Esophagus muscularis mucosa (tissue), 4 donors: ENCODE data around the gene DNAJC25. TPM values are rescaled to one million over a fixed set of nuclear protein-coding genes. Genes with fewer than 3 reads are reported as not detected.

ENCODE experiments used
- DNase-seq: peaks from one replicate; pipeline ENCODE4 v3.0.0-alpha.2; 2017; ENCODE audit errors: extremely low spot score
- H3K27ac ChIP-seq, 4 donors: fragments of 200-600 bp; sonication (generic); replicated peaks in 1 of 4; 1 replicate in 3 of 4; 2 replicates in 1 of 4; pipeline ENCODE4 v1.5.1; 2016 to 2019; ENCODE audit warnings: mild to moderate bottlenecking in 1 of 4
- H3K27me3 ChIP-seq, 4 donors: fragments of 200-600 bp; sonication (generic); one replicate each; pipeline versions ENCODE4 v1.5.1 to v1.6.0; 2016 to 2019
- H3K36me3 ChIP-seq, 4 donors: fragments of 200-600 bp; sonication (generic); one replicate each; pipeline ENCODE4 v1.5.1; 2016 to 2019
- H3K4me1 ChIP-seq, 4 donors: fragments of 200-600 bp; sonication (generic); one replicate each; pipeline ENCODE4 v1.5.1; 2016 to 2019
- H3K4me3 ChIP-seq, 4 donors: fragments of 200-600 bp; sonication (generic); 1 replicate in 2 of 4; 2 replicates in 2 of 4; pipeline ENCODE4 v1.5.1; 2016 to 2019; ENCODE audit warnings: mild to moderate bottlenecking in 4 of 4, moderate library complexity in 1 of 4
- H3K9me3 ChIP-seq, 4 donors: fragments of 200-600 bp; sonication (generic); 1 replicate in 3 of 4; 2 replicates in 1 of 4; pipeline ENCODE4 v1.5.1; 2016 to 2019
- EP300 ChIP-seq: sonication (generic); formaldehyde crosslinking; IDR thresholded peaks from one replicate; pipeline ENCODE4 v1.6.1; 2017; ENCODE audit warnings: antibody characterized with exemption
- POLR2A ChIP-seq: fragments of 450-650 bp; IDR thresholded peaks from one replicate; pipeline ENCODE4 v1.6.1; 2017; ENCODE audit warnings: antibody characterized with exemption, moderate library complexity, mild to moderate bottlenecking, low read depth
- POLR2AphosphoS5 ChIP-seq, 2 donors: sonication (generic); formaldehyde crosslinking; IDR thresholded peaks; one replicate each; pipeline ENCODE4 v1.6.1; 2017; ENCODE audit warnings: antibody characterized with exemption in 2 of 2
- WGBS: methylation state at CpG from one replicate; pipeline ENCODE4 v1.1.5; 2018; 5-methylcytosine and 5-hydroxymethylcytosine counted together
- intact Hi-C: fragments of 100-400 bp; cut with DNase I; formaldehyde crosslinking; loops from one replicate; pipeline ENCODE4 v1.15.1; 2023
- total RNA-seq, 4 donors: library from RNA; depleted of rRNA; stranded (reverse); fragments of >200 nt; gene quantifications; one replicate each; pipeline versions ENCODE4 v1.1.0 to v1.2.1, GENCODE V29; 2016
- TF ChIP-seq, protein P1 (sequence below), 3 experiments: fragments of 200-600 bp in 2 of 3; fragments of 450-650 bp in 1 of 3; sonication (generic) in 2 of 3; IDR thresholded peaks; one replicate each; pipeline ENCODE4 v1.5.1; 2017 to 2019; ENCODE audit warnings: antibody characterized with exemption in 3 of 3, mild to moderate bottlenecking in 2 of 3, moderate library complexity in 1 of 3

The DNAJC25 gene
- 10 to 100 TPM in 1 of 4 donors, 1 to 10 TPM in 3; 8.8 to 12.0 (median 9.5) TPM for total RNA-seq

GRCh38 chr9:111631214-111631971, at the start of gene DNAJC25:
Gene DNAJC25 (plus strand): TSS chr9:111631334. CDS start chr9:111631408, 74 bp downstream.
- Histone ChIP-seq H3K27ac (peak within 1 kb of the TSS; percentile 89 to 97 (median 92)), H3K9me3 (no peaks in the 10 kb centered on the region), H3K4me1 (peaks cover 13 to 48% (median 35%) of the 10 kb centered on the region in 4 donors), H3K27me3 (no peaks in the 10 kb centered on the region), H3K4me3 (peak within 1 kb of the TSS; percentile 84 to 98 (median 90)), H3K36me3 (no peaks in the 10 kb centered on the region)
- WGBS, result 0% methylated on average over 8 of the region's 79 CpGs
- DNase-seq, result peak; percentile 98
- intact Hi-C loops, result loop anchor here (2.0 kb wide), 1 partner anchor 33 kb away; the partner anchor contains the start of gene PTGR1
- TF ChIP-seq POLR2AphosphoS5 (IDR thresholded peaks at IDR 0.05) (peak; percentile 98 to 100), EP300 (no peak), POLR2A (peak; percentile 99)
- TF ChIP-seq, protein P1, sequence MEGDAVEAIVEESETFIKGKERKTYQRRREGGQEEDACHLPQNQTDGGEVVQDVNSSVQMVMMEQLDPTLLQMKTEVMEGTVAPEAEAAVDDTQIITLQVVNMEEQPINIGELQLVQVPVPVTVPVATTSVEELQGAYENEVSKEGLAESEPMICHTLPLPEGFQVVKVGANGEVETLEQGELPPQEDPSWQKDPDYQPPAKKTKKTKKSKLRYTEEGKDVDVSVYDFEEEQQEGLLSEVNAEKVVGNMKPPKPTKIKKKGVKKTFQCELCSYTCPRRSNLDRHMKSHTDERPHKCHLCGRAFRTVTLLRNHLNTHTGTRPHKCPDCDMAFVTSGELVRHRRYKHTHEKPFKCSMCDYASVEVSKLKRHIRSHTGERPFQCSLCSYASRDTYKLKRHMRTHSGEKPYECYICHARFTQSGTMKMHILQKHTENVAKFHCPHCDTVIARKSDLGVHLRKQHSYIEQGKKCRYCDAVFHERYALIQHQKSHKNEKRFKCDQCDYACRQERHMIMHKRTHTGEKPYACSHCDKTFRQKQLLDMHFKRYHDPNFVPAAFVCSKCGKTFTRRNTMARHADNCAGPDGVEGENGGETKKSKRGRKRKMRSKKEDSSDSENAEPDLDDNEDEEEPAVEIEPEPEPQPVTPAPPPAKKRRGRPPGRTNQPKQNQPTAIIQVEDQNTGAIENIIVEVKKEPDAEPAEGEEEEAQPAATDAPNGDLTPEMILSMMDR (IDR thresholded peaks at IDR 0.05), result peak in 1 of 3 experiments; percentile 26

GRCh38 chr9:111582888-111583287, 48.2 kb upstream of the DNAJC25 start:
- H3K27ac ChIP-seq, result no peak overlapping the region
- no peak for TF ChIP-seq EP300
- TF ChIP-seq, protein P1 (IDR thresholded peaks at IDR 0.05), result no peak
- no peak for TF ChIP-seq POLR2A
- no peak for TF ChIP-seq POLR2AphosphoS5 (IDR thresholded peaks at IDR 0.05)
- 82% methylated on average over 3 of the region's 3 CpGs for WGBS
- H3K9me3 ChIP-seq, result no peaks in the 10 kb centered on the region
- no peaks in the 10 kb centered on the region for H3K4me1 ChIP-seq
- intact Hi-C loops, result no loop called here
- H3K27me3 ChIP-seq, result no peaks in the 10 kb centered on the region
- peaks cover 44 to 86% (median 58%) of the 10 kb centered on the region in 4 donors for H3K36me3 ChIP-seq
- no peak for DNase-seq
- no peak overlapping the region for H3K4me3 ChIP-seq

DNA sequence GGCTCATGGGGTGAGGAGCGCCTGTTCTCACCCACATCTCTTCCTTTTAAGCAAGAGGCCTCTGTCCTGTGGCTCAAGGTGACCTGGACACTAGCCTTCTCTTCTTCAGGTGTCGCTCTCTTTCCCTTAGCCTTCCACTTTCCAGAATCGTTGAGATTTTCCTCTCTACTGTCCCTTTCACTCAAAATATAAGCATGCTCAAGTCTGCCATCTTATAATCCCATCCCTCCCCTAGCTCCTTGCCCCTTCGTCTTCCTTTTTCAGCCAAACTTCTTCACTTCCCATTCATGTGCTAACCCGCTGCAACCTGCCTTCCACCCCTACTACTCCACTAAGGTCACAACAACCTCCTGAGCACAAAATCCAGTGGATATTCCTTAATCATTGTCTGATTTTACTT, 44.8 kb upstream of the DNAJC25 start:
- Histone ChIP-seq H3K27me3 (no peaks in the 10 kb centered on the region), H3K9me3 (no peaks in the 10 kb centered on the region), H3K27ac (no peak overlapping the region), H3K4me3 (no peak overlapping the region), H3K36me3 (peaks cover 21 to 80% (median 45%) of the 10 kb centered on the region in 4 donors), H3K4me1 (no peaks in the 10 kb centered on the region)
- no peak for DNase-seq
- intact Hi-C loops, result no loop called here
- TF ChIP-seq, protein P1 (IDR thresholded peaks at IDR 0.05), result no peak
- TF ChIP-seq POLR2A (no peak), EP300 (no peak), POLR2AphosphoS5 (IDR thresholded peaks at IDR 0.05) (no peak)
- WGBS, result 96% methylated on average over 5 of the region's 5 CpGs

GRCh38 chr9:111588846-111589245, 42.3 kb upstream of the DNAJC25 start:
- no peaks in the 10 kb centered on the region for H3K9me3 ChIP-seq
- 82% methylated on average over 5 of the region's 5 CpGs for WGBS

More at GRCh38 chr9:111588846-111589245, 42.3 kb upstream of the DNAJC25 start:
- Histone ChIP-seq H3K36me3 (peaks cover 10 to 82% (median 40%) of the 10 kb centered on the region in 4 donors), H3K27me3 (no peaks in the 10 kb centered on the region), H3K4me1 (no peaks in the 10 kb centered on the region), H3K4me3 (no peak overlapping the region), H3K27ac (no peak overlapping the region)
- DNase-seq, result no peak
- TF ChIP-seq POLR2A (no peak), EP300 (no peak), POLR2AphosphoS5 (IDR thresholded peaks at IDR 0.05) (no peak)
- TF ChIP-seq, protein P1 (IDR thresholded peaks at IDR 0.05), result no peak
- intact Hi-C loops, result no loop called here
